GM18517 (cell line): ENCODE data around the gene GARIN5B.

Source experiments
- ATAC-seq: cut with Tn5 transposase; IDR thresholded peaks from one replicate; pipeline ENCODE4 v1.9.1; 2021; ENCODE audit warnings: mild to moderate bottlenecking, moderate library complexity; ENCODE audit not compliant: unreplicated experiment

GARIN5B gene

GRCh38 chr19:55389386-55390317 is 26.6 kb upstream of the GARIN5B start:
- ATAC-seq = no peak

GRCh38 chr19:55387736-55388497 is 24.9 kb upstream of the GARIN5B start:
- ATAC-seq = no peak

GRCh38 chr19:55386493-55386971 is 23.5 kb upstream of the GARIN5B start:
- no peak for ATAC-seq

DNA sequence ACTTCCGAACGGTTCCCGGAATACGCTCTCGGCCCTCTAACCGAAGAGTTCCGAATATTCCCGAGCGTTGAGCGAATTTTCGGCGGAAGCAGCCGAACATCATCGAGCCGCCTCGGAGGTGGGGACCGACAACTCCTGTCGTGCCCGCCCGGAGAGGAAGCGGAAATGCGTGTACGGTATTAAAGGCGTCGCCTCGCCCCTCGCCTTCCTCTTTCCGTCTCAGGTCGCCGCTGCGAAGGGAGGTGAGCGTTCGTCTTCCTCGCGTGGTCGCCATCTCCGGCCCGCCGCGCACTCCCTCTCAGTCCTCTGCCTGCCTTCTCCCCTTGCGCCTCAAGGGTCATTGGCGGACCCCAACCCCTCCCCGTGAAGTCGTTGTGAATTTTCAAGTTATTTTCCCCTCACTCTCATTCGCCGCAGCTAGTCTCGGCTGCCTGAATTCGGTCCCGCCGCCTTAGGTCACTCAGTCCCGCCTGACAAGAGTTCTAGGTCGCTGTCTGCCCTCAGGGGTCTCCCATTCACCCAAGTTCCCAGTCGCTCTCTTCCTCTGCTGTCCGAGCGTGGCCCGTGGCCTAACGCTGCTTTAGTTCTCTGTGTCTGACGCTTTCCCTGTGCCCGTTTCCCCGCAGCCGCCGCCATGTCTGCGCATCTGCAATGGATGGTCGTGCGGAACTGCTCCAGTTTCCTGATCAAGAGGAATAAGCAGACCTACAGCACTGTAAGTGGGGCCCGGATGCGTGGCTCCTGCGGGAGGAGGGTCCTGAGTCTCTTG is 22.8 kb upstream of the GARIN5B start, which contains the start of gene RPL28:
TSS of gene RPL28 (plus strand) at position 209 of the 769 bp plus-strand sequence. CDS start at position 635, 426 bp downstream.
- ATAC-seq = peak; percentile 79

- ATAC-seq = peak; percentile 57
Observed at GRCh38 chr19:55384920-55385723, 22.1 kb upstream of the GARIN5B start.

- no peak for ATAC-seq
Observed at GRCh38 chr19:55384131-55384919, 21.3 kb upstream of the GARIN5B start, which contains the start of gene TMEM238. TSS of gene TMEM238 (minus strand) at chr19:55384292. CDS start at chr19:55384259, 33 bp downstream.

- no peak for ATAC-seq
Observed at GRCh38 chr19:55383279-55384130, 20.4 kb upstream of the GARIN5B start.

- no peak for ATAC-seq
Observed at GRCh38 chr19:55382522-55383054, 19.5 kb upstream of the GARIN5B start.

- no peak for ATAC-seq
Observed at GRCh38 chr19:55382013-55382412, 19.0 kb upstream of the GARIN5B start.

DNA sequence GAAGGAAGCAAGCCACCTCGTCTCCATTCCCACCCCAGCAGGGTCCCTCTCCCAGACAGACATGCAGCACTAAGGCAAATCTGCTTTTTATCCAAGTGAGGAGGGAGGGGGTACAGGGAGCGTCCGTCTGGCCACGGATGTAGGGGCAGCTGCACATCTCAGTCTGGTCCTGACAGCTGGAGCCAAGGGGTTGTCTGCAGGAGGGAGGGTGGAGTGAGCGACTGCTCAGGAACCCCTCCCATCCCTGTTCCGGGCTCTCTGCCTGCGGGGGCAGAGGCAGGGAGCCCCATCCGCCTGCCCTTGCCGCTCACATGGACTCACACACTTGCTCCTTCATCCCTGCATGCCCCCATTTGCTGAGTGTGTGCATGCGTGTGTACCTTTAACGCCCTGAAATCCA is 16.1 kb upstream of the GARIN5B start:
- ATAC-seq = no peak

GRCh38 chr19:55377356-55378131 is 14.5 kb upstream of the GARIN5B start:
- ATAC-seq = no peak

- ATAC-seq = no peak
Observed at GRCh38 chr19:55376241-55376933, 13.3 kb upstream of the GARIN5B start, which contains the start of gene TMEM190. TSS of gene TMEM190 (plus strand) at chr19:55376826. CDS start at chr19:55376854, 28 bp downstream.

- ATAC-seq = no peak
Observed at GRCh38 chr19:55373993-55374757, 11.1 kb upstream of the GARIN5B start.

DNA sequence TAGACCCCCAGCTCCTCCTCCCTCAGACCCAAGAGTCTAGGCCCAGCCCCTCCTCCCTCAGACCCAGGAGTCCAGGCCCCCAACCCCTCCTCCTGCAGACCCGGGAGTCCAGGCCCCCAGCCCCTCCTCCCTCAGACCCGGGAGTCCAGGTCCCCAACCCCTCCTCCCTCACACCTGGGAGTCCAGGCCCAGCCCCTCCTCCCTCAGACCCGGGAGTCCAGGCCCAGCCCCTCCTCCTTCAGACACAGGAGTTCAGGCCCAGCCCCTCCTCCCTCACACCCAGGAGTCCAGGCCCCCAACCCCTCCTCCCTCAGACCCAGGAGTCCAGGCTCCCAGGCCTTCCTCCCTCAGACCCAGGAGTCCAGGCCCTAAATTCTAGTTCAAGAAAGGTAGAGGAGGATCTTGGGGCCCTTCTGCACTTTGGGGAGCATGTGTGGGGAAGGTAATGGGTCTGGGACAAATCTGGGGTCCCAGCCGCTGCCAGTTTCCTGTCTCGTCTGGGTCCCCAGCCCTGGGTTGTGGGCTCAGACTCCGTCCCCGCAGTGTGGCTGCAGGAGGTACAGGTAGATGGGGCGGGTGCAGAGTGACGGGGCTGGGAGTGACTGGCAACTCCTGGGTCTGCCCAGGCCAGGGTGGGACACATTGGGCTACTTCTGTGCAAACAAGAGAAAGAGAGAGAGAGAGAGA is 10.4 kb upstream of the GARIN5B start:
- no peak for ATAC-seq
